Gastroesophageal sphincter (tissue), 3 donors: ENCODE data around the gene CARS2.
"Not testable (repeated sequence)": the region's sequence is repeated elsewhere in the genome, so short reads cannot be mapped to it uniquely, and the experiment has no call there.

Experiments used
- EP300 ChIP-seq: sonication (generic); formaldehyde crosslinking; IDR thresholded peaks from one replicate; pipeline ENCODE4 v1.6.1; 2017; ENCODE audit warnings: antibody characterized with exemption, mild to moderate bottlenecking
- POLR2A ChIP-seq, 2 donors: fragments of 450-650 bp; IDR thresholded peaks; one replicate each; pipeline ENCODE4 v1.6.1; 2017; ENCODE audit warnings: antibody characterized with exemption in 2 of 2, mild to moderate bottlenecking in 2 of 2, moderate library complexity in 1 of 2
- POLR2AphosphoS5 ChIP-seq: sonication (generic); formaldehyde crosslinking; IDR thresholded peaks from one replicate; pipeline ENCODE4 v1.6.1; 2017; ENCODE audit warnings: antibody characterized with exemption
- TF ChIP-seq, protein P1 (sequence below), 4 experiments: fragments of 200-600 bp in 2 of 4; fragments of 450-650 bp in 2 of 4; sonication (generic) in 1 of 4; IDR thresholded peaks; one replicate each; pipeline ENCODE4 v1.5.1; 2017 to 2019; ENCODE audit warnings: antibody characterized with exemption in 4 of 4, mild to moderate bottlenecking in 2 of 4, moderate library complexity in 2 of 4

DNA sequence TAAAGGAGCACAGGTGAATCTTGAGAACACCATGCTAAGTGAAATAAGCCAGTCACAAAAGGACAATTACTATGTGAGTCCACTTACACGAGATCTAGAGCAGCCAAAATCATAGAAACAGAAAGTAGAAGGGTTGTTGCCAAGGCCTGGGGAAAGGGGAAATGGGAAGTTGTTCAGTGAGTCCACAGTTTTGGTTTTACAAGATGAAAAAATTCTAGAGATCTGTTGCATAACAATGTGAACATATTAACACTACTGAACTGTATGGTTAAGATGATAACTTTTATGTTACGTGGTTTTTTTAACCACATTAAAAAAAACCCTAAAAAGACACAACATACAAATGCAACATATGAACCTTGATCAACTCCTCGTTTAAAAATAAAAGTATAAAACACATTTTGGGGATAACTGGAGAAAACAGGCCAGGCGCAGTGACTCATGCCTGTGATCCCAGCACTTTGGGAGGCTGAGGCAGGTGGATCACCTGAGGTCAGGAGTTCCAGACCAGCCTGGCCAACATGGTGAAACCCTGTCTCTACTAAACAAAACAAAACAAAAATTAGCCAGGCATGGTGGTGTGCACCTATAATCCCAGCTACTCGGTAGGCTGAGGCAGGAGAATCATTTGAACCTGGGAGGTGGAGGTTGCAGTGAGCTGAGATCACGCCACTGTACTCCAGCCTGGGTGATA lies 47.6 kb downstream of the CARS2 start:
- TF ChIP-seq POLR2AphosphoS5; EP300; POLR2A (IDR thresholded peaks at IDR 0.05): not testable (repeated sequence)
- TF ChIP-seq, protein P1, sequence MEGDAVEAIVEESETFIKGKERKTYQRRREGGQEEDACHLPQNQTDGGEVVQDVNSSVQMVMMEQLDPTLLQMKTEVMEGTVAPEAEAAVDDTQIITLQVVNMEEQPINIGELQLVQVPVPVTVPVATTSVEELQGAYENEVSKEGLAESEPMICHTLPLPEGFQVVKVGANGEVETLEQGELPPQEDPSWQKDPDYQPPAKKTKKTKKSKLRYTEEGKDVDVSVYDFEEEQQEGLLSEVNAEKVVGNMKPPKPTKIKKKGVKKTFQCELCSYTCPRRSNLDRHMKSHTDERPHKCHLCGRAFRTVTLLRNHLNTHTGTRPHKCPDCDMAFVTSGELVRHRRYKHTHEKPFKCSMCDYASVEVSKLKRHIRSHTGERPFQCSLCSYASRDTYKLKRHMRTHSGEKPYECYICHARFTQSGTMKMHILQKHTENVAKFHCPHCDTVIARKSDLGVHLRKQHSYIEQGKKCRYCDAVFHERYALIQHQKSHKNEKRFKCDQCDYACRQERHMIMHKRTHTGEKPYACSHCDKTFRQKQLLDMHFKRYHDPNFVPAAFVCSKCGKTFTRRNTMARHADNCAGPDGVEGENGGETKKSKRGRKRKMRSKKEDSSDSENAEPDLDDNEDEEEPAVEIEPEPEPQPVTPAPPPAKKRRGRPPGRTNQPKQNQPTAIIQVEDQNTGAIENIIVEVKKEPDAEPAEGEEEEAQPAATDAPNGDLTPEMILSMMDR (IDR thresholded peaks at IDR 0.05): not testable (repeated sequence)
